ENCODE results near the gene ACSS2.
"Not testable (repeated sequence)": the region's sequence is repeated elsewhere in the genome, so short reads cannot be mapped to it uniquely, and the experiment has no call there.

Gene ACSS2

DNA sequence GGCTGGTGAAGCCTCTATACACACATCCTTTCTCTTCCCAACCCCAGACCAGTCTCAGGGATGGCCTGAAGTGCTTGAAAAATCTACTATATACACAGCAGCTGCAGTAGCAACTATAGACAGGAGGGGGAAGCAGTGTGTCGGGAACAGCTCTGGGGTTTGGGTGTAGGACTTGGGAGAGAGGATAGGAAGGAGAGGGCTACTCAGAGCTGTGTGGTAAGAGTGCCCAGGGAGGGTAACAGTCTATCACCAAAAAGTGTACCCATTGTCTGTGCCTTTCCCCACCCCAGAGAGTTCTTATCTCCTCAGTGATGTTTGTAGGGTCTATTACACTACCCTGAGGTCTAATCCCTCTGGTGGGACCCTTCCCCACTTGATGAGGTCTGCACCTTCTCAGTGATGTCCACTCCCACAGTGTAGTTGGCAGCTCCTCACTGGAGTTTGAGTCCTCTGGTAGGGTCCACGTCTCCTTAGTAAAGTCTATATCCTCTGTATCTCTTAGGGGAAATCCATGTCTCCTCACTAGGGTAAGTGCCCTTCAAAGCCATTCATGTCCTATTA is 2.2 kb upstream of the ACSS2 start:
- FAIRE-seq: no peak

DNA sequence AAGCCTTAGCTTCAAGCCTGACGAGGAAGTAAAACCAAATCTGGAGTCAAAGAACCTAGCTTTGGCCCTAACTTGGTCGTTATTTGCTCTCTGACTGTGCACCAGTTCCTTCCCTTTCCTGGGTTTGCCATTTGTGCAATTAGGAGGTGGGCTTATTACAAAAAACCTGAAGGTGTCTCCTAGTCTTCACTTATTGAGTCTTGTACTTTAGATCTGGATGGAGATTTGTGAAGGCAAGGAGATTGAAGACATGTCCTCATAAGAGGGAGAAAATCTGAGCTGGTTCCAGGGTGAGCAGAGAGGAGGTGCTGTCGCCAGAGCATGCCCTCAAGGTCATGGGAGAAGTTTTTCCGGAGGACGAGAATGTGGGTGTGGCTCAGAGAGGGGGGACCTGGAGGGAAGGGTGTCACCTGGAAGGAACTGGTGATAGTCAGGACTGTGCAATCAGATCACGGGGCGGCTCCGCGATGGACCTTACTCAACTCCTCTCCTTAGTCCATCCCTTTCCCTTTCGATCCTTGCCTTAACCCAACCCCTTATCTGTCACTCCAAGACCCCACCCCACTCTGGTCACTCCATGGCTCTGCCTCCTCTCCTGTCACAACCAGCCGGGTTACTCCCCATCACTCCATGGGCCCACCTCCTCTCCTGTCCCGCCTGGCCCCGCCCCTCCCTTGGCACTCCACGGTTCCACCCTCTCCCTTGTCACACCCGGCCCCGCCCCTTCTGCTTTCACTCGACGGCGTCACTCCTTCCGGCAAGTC is 588 bp upstream of the ACSS2 start:
- peak; percentile 94 for FAIRE-seq

DNA sequence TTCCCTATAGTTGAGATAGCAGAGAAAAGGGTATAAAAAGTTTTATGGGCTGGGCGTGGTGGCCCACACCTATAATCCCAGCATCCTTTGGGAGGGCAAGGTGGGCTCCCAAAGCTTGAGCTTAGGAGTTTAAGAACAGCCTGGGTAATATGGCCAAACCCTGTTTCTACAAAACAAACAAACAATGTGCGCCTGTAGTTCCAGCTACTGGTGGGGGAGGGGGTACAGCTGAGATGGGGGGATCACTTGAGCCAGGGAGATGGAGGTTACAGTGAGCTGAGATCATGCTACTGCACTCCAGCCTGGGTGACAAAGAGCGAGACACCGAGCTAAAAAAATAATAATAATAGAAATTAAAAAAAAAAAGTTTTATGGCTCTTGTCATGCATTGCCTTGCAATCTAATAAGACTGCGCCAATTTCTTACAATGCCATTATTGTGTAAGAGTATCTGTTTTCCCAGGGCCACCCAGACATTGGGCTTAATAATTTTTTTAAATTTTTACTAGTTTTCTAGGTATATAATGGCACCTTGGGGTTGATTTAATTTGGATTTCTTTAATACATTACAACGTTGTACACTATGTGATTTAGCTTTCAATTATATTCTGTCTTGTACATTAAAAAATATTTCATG is 3.9 kb downstream of the ACSS2 start:
- FAIRE-seq: no peak

DNA sequence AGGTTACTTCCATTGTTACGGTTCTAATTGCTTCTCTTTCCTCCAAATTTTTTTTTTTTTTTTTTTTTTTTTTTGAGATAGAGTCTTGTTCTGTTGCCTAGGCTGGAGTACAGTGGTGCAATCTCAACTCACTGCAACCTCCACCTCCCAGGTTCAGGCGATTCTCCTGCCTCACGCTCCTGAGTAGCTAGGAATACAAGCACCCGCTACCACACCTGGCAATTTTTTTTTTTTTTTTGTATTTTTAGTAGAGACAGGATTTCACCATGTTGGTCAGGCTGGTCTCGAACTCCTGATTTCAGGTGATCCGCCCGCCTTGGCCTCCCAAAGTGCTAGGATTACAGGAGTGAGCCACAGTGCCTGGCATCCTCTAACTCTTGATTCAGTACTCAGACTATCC is 4.6 kb downstream of the ACSS2 start:
- not testable (repeated sequence) for FAIRE-seq

DNA sequence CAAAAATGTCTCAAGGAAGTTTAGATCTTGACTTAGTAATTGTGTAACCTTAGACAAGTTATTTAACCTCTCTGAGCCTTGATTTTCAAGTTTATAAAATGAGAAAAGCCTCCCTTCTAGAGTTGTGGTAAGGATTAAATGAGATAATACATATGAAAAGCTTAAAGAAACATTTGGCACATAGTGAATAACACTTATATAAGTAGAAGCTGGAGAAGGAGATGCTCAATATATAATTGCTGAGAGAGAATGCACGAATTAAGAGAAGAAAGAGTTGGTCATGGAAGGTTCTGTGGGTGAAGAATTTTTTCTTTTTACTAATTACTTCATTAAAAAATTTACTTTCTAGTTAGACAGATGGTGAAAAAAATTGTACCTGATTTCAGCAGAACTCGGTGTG is 5.3 kb downstream of the ACSS2 start:
- no peak for FAIRE-seq

DNA sequence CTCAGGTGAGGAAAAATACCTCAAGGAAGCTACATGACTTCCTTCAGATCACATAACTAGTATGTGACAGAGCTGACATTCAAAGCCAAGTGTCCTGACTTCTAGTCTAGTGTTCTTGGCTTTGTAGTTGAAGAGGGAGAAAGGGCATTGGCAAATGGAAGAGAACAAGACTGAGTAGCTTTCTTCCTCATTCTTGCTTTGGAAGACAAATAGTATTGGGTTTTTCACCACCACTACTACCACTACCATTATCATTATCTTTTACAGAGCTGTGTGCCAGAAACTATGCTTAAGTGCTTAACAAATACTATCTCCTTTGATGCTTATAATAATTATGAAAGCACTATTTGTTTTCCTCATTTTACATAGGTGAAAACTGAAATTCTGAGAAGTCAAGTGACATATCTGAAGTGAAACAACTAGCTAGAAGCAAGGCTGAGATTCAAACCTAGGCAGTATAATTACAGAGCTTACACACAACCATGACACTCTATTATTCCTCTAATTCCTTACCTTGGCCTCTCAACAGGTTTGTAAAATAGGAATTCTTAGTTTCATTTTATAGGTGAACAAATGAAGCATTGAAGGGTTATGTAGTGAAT is 6.8 kb downstream of the ACSS2 start:
- no peak for FAIRE-seq

DNA sequence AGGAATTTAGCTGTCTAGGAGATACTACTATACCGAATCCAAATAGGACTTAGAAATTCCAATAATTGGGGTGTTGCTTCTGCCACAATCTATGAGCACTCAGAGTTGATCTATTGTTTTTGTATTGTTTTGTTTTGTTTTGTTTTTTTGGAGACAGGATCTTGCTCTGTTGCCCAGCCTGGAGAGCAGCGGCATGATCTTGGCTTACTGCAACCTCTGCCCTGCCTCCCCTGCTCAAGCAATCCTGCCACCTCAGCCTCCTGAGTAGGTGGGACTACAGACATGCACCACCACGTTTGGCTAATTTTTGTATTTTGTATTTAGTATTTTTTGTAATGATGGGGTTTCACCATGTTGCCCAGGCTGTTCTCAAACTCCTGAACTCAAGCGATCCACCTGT is 7.4 kb downstream of the ACSS2 start:
- no peak for FAIRE-seq

DNA sequence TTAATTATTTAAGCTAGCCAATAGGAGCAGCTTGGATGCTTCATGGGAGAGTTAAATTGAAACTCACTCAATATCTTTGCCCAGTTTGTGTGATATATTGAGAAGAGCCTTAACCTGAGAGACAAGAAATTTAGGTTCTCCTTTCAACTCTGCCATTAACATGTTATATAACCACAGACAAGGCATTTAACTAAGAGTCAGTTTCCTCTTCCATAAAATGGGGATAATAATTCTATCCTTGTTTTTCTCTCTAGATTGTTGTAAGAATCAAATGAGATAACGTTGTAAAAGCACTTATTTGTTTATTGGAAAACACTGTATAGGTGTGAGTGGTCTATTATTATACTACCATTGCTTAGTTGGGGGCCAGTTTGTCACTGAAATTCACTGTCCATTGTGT is 7.8 kb downstream of the ACSS2 start:
- no peak for FAIRE-seq

DNA sequence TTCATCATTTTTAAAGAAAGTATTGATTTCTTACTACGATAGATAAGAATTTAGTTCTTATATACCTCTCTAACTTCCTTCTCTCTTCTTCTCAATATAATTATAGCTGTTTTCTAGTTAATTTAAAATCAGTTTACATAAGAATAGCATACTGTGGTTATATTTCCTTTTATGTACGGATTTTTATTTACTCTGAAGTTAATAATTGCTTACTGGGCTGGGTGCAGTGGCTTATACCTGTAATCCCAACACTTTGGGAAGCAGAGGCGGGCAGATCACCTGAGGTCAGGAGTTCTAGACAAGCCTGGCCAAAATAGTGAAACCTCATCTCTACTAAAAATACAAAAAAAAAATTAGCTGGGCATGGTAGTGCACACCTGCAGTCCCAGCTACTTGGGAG is 9.7 kb downstream of the ACSS2 start:
- FAIRE-seq: no peak

DNA sequence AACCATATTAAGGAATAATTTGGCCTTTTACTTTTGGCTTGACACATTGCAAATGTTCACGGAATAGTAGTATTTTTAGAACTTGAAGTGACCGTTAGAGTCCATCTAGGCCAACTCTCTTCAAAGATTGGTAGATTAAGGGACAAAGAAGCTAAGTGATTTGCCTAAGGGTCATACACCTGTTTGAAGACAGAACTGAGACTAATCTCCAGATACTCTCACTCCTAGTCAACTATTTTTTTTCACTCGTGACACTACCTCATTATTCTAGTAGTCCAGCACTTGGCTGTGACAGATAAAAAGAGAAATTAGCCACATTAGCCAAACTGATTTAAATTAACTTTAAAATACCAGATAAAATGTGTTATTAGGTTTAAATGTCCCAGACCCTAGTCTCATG is 10.6 kb downstream of the ACSS2 start:
- no peak for FAIRE-seq

DNA sequence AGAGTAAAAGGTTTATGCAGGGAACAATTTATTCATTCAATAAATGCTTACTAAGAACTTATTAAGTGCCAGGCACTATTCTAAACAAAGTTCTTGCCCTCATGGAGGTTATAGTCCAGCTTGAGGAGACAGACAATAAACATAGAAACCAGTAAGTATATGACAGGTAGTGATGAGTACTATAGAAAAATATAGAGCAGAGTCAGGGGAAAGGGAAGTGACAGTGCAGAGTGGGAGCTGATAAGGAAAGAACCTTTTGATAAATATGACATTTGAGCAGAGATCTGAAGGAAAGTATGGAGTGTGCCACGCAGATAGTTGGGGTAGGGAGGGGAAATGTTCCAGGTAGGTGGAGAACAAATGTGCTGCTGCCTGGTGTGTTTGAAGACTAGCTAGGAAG is 12.1 kb downstream of the ACSS2 start:
- FAIRE-seq: no peak

DNA sequence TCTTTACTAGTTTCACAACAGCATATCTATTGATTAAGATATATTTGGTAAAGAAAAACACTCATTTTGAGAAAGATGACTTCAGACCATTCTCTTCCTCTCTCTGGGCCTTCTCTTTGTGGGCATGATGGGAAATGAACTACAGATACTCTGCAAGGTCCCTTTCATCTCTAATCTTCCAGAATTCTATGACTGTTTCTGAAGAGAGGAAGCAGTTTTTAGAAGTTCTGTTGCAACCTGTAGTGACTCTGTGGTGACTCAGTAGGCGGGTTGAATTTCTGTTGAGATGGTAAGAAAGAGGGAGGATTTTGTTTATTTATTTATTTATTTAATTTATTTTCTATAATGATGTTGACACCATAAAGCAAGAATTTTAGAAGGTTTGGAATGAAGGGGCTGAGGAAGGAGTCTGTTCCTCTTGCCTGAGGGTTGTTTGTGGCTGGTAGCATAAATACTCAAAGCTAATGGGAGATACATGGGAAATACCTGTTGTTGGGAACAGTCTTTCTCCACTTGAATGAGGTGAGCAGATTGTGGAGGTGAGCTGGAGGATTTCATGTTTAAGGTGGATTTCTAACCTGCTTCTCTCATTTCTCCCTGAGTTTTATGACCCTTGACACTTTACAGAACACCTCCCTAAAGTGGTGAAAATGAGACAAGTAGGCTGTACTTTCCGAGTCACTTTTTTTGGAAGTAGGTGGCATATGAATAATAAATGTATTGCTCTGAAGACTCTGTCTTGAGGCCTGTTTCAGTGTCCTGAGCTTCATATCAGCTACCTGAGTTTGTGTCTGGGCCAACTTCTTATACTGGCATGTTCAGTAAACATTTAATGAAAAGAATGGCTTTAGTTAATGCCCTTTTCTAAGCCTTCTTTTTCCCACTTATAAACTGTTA is 15.0 kb downstream of the ACSS2 start:
- no peak for FAIRE-seq

DNA sequence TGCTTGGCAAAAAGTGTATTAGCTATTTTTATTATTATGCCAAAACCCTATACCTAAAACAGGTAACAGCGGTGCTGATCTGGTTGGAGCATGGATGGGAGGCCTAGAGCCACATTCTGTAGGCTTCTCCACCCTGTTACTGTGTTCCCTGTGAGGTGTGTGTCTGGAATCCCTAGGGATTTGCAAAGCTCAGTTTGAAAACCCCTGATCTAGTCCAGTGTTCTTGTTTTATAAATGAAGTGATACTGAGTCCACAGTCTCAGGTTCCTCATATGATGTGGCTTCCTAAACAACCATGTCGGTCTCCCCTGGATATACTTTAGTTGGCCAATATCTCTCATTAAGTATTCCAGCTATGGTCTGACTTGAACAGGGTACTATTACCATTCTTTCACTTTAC is 16.3 kb downstream of the ACSS2 start:
- FAIRE-seq: no peak

DNA sequence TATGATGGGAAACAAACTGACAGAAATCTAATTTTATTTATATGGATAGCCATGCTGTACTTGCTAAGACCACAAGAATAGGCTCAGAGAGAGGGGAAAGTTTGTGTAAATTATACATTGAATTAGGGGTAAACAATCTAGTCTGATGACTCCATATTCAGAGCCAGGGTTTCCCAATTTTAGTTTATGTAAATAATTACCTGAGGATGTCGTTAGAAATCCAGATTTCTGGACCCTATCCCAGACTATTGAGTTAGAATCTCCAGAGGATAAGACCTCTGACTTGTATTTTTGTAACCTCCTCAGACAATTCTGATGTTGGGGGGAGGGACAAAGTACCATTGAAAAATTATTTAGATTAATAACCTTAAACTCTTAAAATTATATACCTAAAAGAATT is 18.3 kb downstream of the ACSS2 start:
- no peak for FAIRE-seq

DNA sequence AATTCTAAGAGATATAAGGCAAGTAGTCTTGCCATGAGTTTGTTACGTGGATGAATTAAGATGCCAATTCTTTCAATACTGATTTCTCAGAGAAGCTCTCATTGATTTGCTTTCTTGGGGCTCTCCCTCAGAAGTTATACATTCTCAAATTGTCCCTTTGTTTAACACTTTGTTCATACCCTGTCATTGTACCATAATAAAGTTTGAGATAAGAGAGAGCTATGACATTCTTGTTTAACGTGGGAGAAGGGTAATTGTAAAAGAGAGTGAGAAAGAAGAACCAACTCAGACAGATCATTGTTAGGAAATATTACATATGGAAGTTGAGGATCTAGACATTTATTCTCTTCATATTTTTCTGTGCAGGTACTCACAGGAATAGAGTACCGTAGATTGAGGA is 19.1 kb downstream of the ACSS2 start:
- no peak for FAIRE-seq

DNA sequence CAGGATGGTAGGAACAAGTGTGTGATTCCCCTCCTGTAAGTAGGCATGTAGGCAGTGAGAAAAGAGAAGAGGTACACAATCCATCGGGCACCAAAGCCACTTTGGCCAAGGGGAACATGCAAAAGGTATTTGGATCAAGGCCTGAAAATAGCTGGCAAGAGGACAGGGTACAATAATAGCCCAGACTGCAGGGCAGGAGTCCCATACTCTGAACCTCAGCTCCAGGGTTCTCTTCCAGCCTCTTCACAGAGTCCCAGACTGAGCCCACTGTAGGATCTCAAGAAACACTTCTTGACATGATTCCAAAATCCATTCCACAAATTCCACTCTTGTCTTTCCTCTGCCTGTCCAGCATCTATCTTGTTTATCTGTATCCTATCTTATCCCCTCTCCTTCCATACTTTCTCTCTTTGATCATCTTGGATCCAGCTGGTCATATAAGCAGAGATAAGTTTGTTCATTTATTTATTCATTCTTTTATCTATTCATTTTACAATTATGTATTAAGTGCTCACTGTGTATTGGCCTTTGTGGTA is 19.7 kb downstream of the ACSS2 start:
- FAIRE-seq: no peak

DNA sequence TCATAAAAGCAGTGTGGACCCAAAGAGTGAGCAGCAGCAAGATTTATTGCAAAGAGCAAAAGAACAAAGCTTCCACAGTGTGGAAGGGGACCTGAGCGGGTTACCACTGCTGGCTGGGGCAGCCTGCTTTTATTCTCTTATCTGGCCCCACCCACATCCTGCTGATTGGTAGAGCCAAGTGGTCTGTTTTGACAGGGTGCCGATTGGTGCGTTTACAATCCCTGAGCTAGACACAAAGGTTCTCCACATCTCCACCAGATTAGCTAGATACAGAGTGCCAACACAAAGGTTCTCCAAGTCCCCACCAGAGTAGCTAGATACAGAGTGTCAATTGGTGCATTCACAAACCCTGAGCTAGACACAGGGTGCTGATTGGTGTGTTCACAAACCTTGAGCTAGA is 21.7 kb downstream of the ACSS2 start:
- FAIRE-seq: not testable (repeated sequence)

DNA sequence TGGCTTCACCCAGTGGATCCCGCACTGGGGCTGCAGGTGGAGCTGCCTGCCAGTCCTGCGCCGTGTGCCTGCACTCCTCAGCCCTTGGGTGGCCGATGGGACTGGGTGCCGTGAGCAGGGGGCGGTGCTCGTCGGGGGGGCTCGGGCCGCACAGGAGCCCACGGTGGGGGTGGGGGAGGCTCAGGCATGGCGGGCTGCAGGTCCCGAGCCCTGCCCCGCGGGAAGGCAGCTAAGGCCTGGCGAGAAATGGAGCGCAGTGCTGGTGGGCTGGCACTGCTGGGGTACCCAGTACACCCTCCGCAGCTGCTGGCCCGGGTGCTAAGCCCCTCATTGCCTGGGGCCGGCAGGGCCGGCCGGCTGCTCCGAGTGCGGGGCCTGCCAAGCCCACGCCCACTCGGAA is 22.3 kb downstream of the ACSS2 start:
- not testable (repeated sequence) for FAIRE-seq

DNA sequence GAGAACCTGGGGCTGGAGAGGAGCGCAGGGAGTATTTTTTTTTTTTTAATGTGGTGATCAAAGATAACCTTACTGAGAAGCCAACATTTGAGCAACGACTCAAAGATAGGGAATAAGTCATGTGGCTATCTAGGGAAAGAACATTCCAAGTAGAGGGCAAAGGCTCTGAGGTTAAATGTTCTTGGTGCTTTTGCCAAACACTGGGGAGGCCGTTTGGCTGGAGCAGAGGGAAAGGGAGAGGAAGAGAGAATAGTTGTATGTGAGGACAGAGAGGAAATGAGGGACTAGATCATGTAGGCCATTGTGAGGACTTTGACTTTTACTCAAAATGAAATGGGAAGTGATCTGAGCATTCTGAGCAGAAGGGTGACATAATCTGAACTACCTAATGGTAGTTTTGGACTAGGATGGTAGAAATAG is 27.8 kb downstream of the ACSS2 start:
- FAIRE-seq: no peak

DNA sequence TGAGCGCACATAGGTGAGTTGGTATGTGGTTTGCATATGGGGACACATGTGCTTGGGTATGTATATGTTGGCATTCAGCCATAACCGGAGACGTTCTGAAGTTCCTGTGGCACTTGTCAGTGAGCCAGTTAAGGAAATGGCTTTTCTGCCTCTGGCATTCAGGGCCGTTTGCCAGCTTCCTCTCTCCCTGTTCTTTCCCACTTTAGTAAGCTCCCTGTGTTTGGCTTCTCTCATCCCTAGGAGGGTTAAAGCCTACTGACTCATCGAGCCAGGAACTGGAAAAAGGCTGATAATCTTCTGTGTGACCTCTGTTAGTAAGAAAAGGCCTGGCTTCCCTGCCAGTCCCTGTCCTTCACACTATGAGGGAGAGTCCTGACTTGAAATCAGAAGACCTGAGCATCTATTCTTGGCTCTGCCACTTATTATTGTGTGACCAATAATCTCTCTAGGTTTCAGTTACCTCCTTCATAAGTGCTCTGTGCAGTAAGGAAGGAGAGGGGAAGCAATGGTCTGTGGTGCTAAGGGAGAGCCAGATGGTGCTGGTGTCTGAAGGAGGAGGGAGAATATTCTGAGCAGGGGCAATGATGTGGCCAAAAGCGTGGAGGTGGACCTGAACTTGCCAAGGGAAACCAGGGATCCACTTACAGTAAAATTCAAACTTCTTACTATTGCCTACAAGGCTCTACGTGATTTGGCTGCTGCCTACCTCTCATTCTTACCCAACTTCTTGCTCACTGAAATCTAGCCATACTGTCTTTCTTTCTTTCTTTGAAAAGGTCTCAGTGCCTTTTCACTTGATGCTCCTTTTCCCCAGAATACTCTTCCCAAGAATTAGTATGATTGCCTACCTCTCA is 31.4 kb downstream of the ACSS2 start:
- no peak for FAIRE-seq

DNA sequence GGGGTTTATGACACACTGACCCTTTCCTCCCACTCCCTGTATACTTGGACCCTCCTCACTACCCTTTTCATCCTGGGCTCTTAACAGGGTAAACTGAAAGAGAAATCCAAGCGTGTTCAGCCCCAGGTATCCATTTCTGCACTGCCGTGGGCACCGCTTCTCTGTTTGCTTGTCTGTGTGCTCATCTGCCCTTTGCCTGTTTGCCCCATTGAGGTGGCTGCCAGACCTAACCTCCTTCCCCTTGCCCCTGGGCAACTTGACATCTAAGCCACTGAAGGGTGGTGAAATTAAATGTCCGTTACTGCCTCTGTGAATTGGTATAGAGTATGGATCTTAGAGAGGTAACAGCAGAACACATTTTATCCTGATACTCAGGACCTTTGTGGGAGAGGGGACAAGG is 38.7 kb downstream of the ACSS2 start:
- no peak for FAIRE-seq
